Osteoblast (primary cell): ENCODE measurements around the gene PRRC2A. TPM values are rescaled to one million over a fixed set of nuclear protein-coding genes. Genes with fewer than 3 reads are reported as not detected.

Experiments used
- DNase-seq: peaks from one replicate; pipeline ENCODE4 v3.0.0; 2011; ENCODE audit warnings: low spot score, mixed read lengths; ENCODE audit not compliant: insufficient read length; ENCODE audit errors: missing footprints
- H2AFZ ChIP-seq: 2 replicates; pipeline ENCODE4 v1.6.0; 2011; ENCODE audit warnings: mild to moderate bottlenecking, low read length
- H3K27ac ChIP-seq: 2 replicates; pipeline ENCODE4 v1.5.1; 2011; ENCODE audit warnings: mild to moderate bottlenecking, low read depth, low read length, moderate library complexity
- H3K27me3 ChIP-seq: 2 replicates; pipeline ENCODE4 v1.6.0; 2012; ENCODE audit warnings: mild to moderate bottlenecking, control low read depth, inconsistent platforms, low read length, moderate library complexity; ENCODE audit not compliant: insufficient read depth
- H3K36me3 ChIP-seq: 2 replicates; pipeline ENCODE4 v1.5.1; 2011; ENCODE audit warnings: mild to moderate bottlenecking, low read length, control low read depth, moderate library complexity; ENCODE audit not compliant: insufficient read depth
- H3K4me1 ChIP-seq: 2 replicates; pipeline ENCODE4 v1.5.1; 2011; ENCODE audit warnings: mild to moderate bottlenecking, low read length, control low read depth, moderate library complexity; ENCODE audit not compliant: insufficient read depth
- H3K4me2 ChIP-seq: 2 replicates; pipeline ENCODE4 v1.6.0; 2011; ENCODE audit warnings: mild to moderate bottlenecking, low read length; ENCODE audit not compliant: insufficient read depth
- H3K4me3 ChIP-seq: fragments of 200-600 bp; sonication (generic); 3 replicates; pipeline ENCODE4 v1.5.1; 2012; ENCODE audit warnings: mild to moderate bottlenecking, low read length, inconsistent platforms; ENCODE audit not compliant: insufficient read depth
- H3K79me2 ChIP-seq: 2 replicates; pipeline ENCODE4 v1.6.0; 2012; ENCODE audit warnings: mild to moderate bottlenecking, low read length, control low read depth, inconsistent platforms; ENCODE audit not compliant: insufficient read depth
- H3K9me3 ChIP-seq: 2 replicates; pipeline ENCODE4 v1.5.1; 2011; ENCODE audit warnings: low read depth, low read length, control low read depth
- H4K20me1 ChIP-seq: 2 replicates; pipeline ENCODE4 v1.6.0; 2012; ENCODE audit warnings: mild to moderate bottlenecking, low read length, control low read depth; ENCODE audit not compliant: insufficient read depth
- CTCF ChIP-seq: IDR thresholded peaks from 2 replicates; pipeline ENCODE4 v1.5.1; 2011; ENCODE audit warnings: mild to moderate bottlenecking, low read depth, low read length, moderate library complexity; ENCODE audit errors: extremely low read depth
- total RNA-seq: library from RNA; depleted of rRNA; stranded (reverse); fragments of >200 nt; gene quantifications from 2 replicates; pipeline ENCODE4 v1.2.3, GENCODE V29; 2012

PRRC2A gene
- total RNA-seq, 1 donor, result 49.2 TPM

- Histone ChIP-seq H3K36me3 (peaks cover 23% of the 10 kb centered on the region), H3K4me2 (peak overlapping the region; percentile 100), H3K9me3 (no peaks in the 10 kb centered on the region), H3K4me3 (peak overlapping the region; percentile 82), H3K79me2 (peaks cover 73% of the 10 kb centered on the region), H3K27me3 (no peaks in the 10 kb centered on the region), H4K20me1 (peaks cover 22% of the 10 kb centered on the region), H3K27ac (no peak overlapping the region), H3K4me1 (peaks cover 38% of the 10 kb centered on the region), H2AFZ (no peak overlapping the region)
- no peak for TF ChIP-seq CTCF
- DNase-seq, result no peak
These were observed 38.6 kb downstream of the PRRC2A start for GRCh38 chr6:31658983-31659648.

- Histone ChIP-seq H3K4me1 (peaks cover 43% of the 10 kb centered on the region), H3K9me3 (no peaks in the 10 kb centered on the region), H3K79me2 (peaks cover 70% of the 10 kb centered on the region), H3K4me3 (peak overlapping the region; percentile 82), H3K27ac (peak overlapping the region; percentile 67), H3K36me3 (peaks cover 23% of the 10 kb centered on the region), H3K27me3 (no peaks in the 10 kb centered on the region), H4K20me1 (peaks cover 22% of the 10 kb centered on the region), H2AFZ (peak overlapping the region; percentile 75), H3K4me2 (peak overlapping the region; percentile 100)
- TF ChIP-seq CTCF, result no peak
- peak; percentile 94 for DNase-seq
These were observed 39.3 kb downstream of the PRRC2A start for GRCh38 chr6:31659649-31660380.

GRCh38 chr6:31660381-31661261 is 40.1 kb downstream of the PRRC2A start, which contains the start of gene C6orf47:
C6orf47 (minus strand) TSS chr6:31660778; CDS start chr6:31659947, 831 bp downstream.
- peak within 1 kb of the TSS; percentile 82 for H3K4me3 ChIP-seq
- peaks cover 43% of the 10 kb centered on the region for H3K4me1 ChIP-seq
- TF ChIP-seq CTCF, result no peak
- H3K79me2 ChIP-seq, result peaks cover 62% of the 10 kb centered on the region
- H4K20me1 ChIP-seq, result peaks cover 22% of the 10 kb centered on the region
- H2AFZ ChIP-seq, result peak within 1 kb of the TSS; percentile 75
- no peaks in the 10 kb centered on the region for H3K27me3 ChIP-seq
- H3K9me3 ChIP-seq, result no peaks in the 10 kb centered on the region
- DNase-seq, result peak; percentile 97
- peak within 1 kb of the TSS; percentile 67 for H3K27ac ChIP-seq
- peak within 1 kb of the TSS; percentile 100 for H3K4me2 ChIP-seq
- H3K36me3 ChIP-seq, result peaks cover 23% of the 10 kb centered on the region
